ENCODE measurements around the gene DST. TPM values are rescaled to one million over a fixed set of nuclear protein-coding genes. Genes with fewer than 3 reads are reported as not detected.

The DST gene
- polyA plus RNA-seq, 1 of the 3 experiments (the other 2 are of a cell fraction): 64.3 TPM

- TF ChIP-seq USF1 (IDR thresholded peaks at IDR 0.05; ENCODE audit: borderline replicate concordance, low read depth) (no peak), JUND (IDR thresholded peaks at IDR 0.05) (no peak)
Measured at GRCh38 chr6:56507517-56507916, 135.2 kb downstream of the DST start (continued).

- Histone ChIP-seq H4K20me1 (ENCODE audit: insufficient read depth) (no peaks in the 10 kb centered on the region; the same call in 1 of the 2 replicates), H3K9me2 (no peaks in the 10 kb centered on the region; the same call in 1 of the 2 replicates), H3K27ac (ENCODE audit: low read depth in 2 of 2, low read length in 1 of 2) (peak overlapping the region; percentile 25 to 28; a peak in 1 of 4 replicates), H3K79me2 (ENCODE audit: insufficient read depth) (peaks cover 7% of the 10 kb centered on the region), H3K4me1 (ENCODE audit: control insufficient read depth in 1 of 2, insufficient read depth in 2 of 2, low read depth in 1 of 2, low read length in 1 of 2) (no peaks in the 10 kb centered on the region; a peak in 2 of 4 replicates), H2AFZ (ENCODE audit: low read depth) (no peak overlapping the region), H3K9ac (no peak overlapping the region), H3F3A (replicated peaks; ENCODE audit: insufficient read depth) (peaks cover 17% of the 10 kb centered on the region), H3K9me3 (no peaks in the 10 kb centered on the region), H3K4me3 (ENCODE audit: low read depth in 2 of 2, low read length in 1 of 2) (no peak overlapping the region), H3K4me2 (no peak overlapping the region), H3K27me3 (ENCODE audit: insufficient read depth) (no peaks in the 10 kb centered on the region), H3K36me3 (replicated peaks in 1 of 2; ENCODE audit: control insufficient read depth in 1 of 2, insufficient read depth in 2 of 2, low read length in 1 of 2) (peaks cover 83 to 97% of the 10 kb centered on the region in 2 experiments)
- 50% methylated on average over 2 of the region's 2 CpGs for WGBS (ENCODE audit: low lambda C conversion rate)
- no peak for DNase-seq
- ChIA-PET POLR2A (no interaction called here), CTCF (interaction anchor here (0.9 to 1.8 kb wide), 2 partner anchors 14 to 90 kb away, joined by 4 to 5 read pairs; no protein-coding TSS in a partner anchor)
- TF ChIP-seq EP300 (IDR thresholded peaks at IDR 0.05; ENCODE audit: borderline replicate concordance in 1 of 2, low read depth in 1 of 2, low read length in 1 of 2): no peak
- TF ChIP-seq MEF2A (IDR thresholded peaks at IDR 0.05; ENCODE audit: borderline replicate concordance, low read depth): no peak
- no peak for TF ChIP-seq YY1 (IDR thresholded peaks at IDR 0.05; ENCODE audit: low read depth)
- TF ChIP-seq PBX3 (IDR thresholded peaks at IDR 0.05): no peak
- TF ChIP-seq USF1 (IDR thresholded peaks at IDR 0.05; ENCODE audit: borderline replicate concordance, low read depth): no peak
- no peak for TF ChIP-seq TAF1 (IDR thresholded peaks at IDR 0.05; ENCODE audit: borderline replicate concordance, low read depth, low read length)
- no peak for TF ChIP-seq MAX (IDR thresholded peaks at IDR 0.05; ENCODE audit: low read depth)
- no peak for TF ChIP-seq CHD2 (IDR thresholded peaks at IDR 0.05; ENCODE audit: low read length, partially characterized antibody)
- TF ChIP-seq RAD21 (IDR thresholded peaks at IDR 0.05; ENCODE audit: low read length): no peak
- TF ChIP-seq IRF3 (IDR thresholded peaks at IDR 0.05; ENCODE audit: low read depth, low read length): no peak
- TF ChIP-seq GATA2 (CRISPR knock-in tag; IDR thresholded peaks at IDR 0.05): no peak
- TF ChIP-seq TEAD4 (IDR thresholded peaks at IDR 0.05; ENCODE audit: borderline replicate concordance, insufficient read depth): no peak
- no peak for TF ChIP-seq GABPA (IDR thresholded peaks at IDR 0.05; ENCODE audit: low read depth)
- TF ChIP-seq FOSL2 (IDR thresholded peaks at IDR 0.05; ENCODE audit: borderline replicate concordance, low read depth): no peak
- TF ChIP-seq NRF1 (IDR thresholded peaks at IDR 0.05; ENCODE audit: low read depth, low read length): no peak
- no peak for TF ChIP-seq SMC3 (IDR thresholded peaks at IDR 0.05; ENCODE audit: low read depth, low read length)
- TF ChIP-seq FOXM1 (IDR thresholded peaks at IDR 0.05; ENCODE audit: low read depth): no peak
- no peak for TF ChIP-seq NFIC (IDR thresholded peaks at IDR 0.05; ENCODE audit: borderline replicate concordance)
Measured at GRCh38 chr6:56505512-56506260, 137.0 kb downstream of the DST start.

Measured in SK-N-SH (cell line).